ENCODE data around the gene RSPO4.

Gene RSPO4

GRCh38 chr20:942611-943010, 59.5 kb downstream of the RSPO4 start:
- no peak for TF ChIP-seq CTCF (IDR thresholded peaks at IDR 0.05; ENCODE audit: extremely low read depth, insufficient read depth, missing control alignments)
- in situ Hi-C loops (cut with MboI; ENCODE audit: low pct_unique_long_range_greater_than_20kb, low sequenced_read_pairs, unreplicated experiment): no loop called here
- no peak for DNase-seq (ENCODE audit: low spot score)

- in situ Hi-C loops (cut with MboI; ENCODE audit: low pct_unique_long_range_greater_than_20kb, low sequenced_read_pairs, unreplicated experiment): no loop called here
- no peak for TF ChIP-seq CTCF (IDR thresholded peaks at IDR 0.05; ENCODE audit: extremely low read depth, insufficient read depth, missing control alignments)
- DNase-seq (ENCODE audit: low spot score): no peak
These were observed 61.2 kb downstream of the RSPO4 start for GRCh38 chr20:940926-941325.

- TF ChIP-seq CTCF (IDR thresholded peaks at IDR 0.05; ENCODE audit: extremely low read depth, insufficient read depth, missing control alignments): no peak
These were observed 62.5 kb downstream of the RSPO4 start for GRCh38 chr20:939606-940005.

GRCh38 chr20:934186-934840, 67.8 kb downstream of the RSPO4 start:
- TF ChIP-seq CTCF (IDR thresholded peaks at IDR 0.05; ENCODE audit: extremely low read depth, insufficient read depth, missing control alignments): no peak
- no peak for DNase-seq (ENCODE audit: low spot score)
- in situ Hi-C loops (cut with MboI; ENCODE audit: low pct_unique_long_range_greater_than_20kb, low sequenced_read_pairs, unreplicated experiment): no loop called here

More at GRCh38 chr20:939606-940005, 62.5 kb downstream of the RSPO4 start:
- no peak for DNase-seq (ENCODE audit: low spot score)
- in situ Hi-C loops (cut with MboI; ENCODE audit: low pct_unique_long_range_greater_than_20kb, low sequenced_read_pairs, unreplicated experiment): no loop called here

- DNase-seq (ENCODE audit: low spot score): no peak
- no peak for TF ChIP-seq CTCF (IDR thresholded peaks at IDR 0.05; ENCODE audit: extremely low read depth, insufficient read depth, missing control alignments)
- in situ Hi-C loops (cut with MboI; ENCODE audit: low pct_unique_long_range_greater_than_20kb, low sequenced_read_pairs, unreplicated experiment): no loop called here
These were observed 69.1 kb downstream of the RSPO4 start for GRCh38 chr20:933029-933428.

- no peak for TF ChIP-seq CTCF (IDR thresholded peaks at IDR 0.05; ENCODE audit: extremely low read depth, insufficient read depth, missing control alignments)
- in situ Hi-C loops (cut with MboI; ENCODE audit: low pct_unique_long_range_greater_than_20kb, low sequenced_read_pairs, unreplicated experiment): no loop called here
- no peak for DNase-seq (ENCODE audit: low spot score)
These were observed 70.7 kb downstream of the RSPO4 start for GRCh38 chr20:931401-931800.
